OCI-LY3 (cell line): ENCODE measurements around the gene SLC13A1.

ENCODE experiments used
- H2AFZ ChIP-seq: fragments of 200-600, 300-600 bp; shearing (Covaris generic); 2 replicates; pipeline ENCODE4 v1.6.0; 2014; ENCODE audit warnings: antibody characterized with exemption, low read depth, low read length
- H3K27ac ChIP-seq: fragments of 200-600, 300-600 bp; sonication (generic); 2 replicates; pipeline ENCODE4 v1.5.1; 2014; ENCODE audit warnings: mild to moderate bottlenecking, low read length, moderate library complexity, mixed read lengths
- H3K27me3 ChIP-seq: fragments of 200-600, 300-600 bp; sonication (generic); 2 replicates; pipeline ENCODE4 v1.6.1; 2014; ENCODE audit warnings: low read depth, low read length, mixed read lengths
- H3K36me3 ChIP-seq: fragments of 200-600, 300-600 bp; sonication (generic); replicated peaks from 2 replicates; pipeline ENCODE3; 2014; ENCODE audit warnings: low read depth, low read length, mixed read lengths
- H3K4me1 ChIP-seq: fragments of 300-600, 200-600 bp; sonication (generic); 2 replicates; pipeline ENCODE4 v1.6.1; 2014; ENCODE audit warnings: low read length, mixed read lengths
- H3K4me2 ChIP-seq: fragments of 200-600, 300-600 bp; sonication (generic); 2 replicates; pipeline ENCODE4 v1.6.1; 2014; ENCODE audit warnings: low read length, mixed read lengths
- H3K4me3 ChIP-seq: fragments of 300-600, 200-600 bp; sonication (generic); 2 replicates; pipeline ENCODE4 v1.5.1; 2014; ENCODE audit warnings: antibody characterized with exemption, mild to moderate bottlenecking, low read length, moderate library complexity
- H3K79me2 ChIP-seq: fragments of 300-600, 200-600 bp; shearing (Covaris generic); 2 replicates; pipeline ENCODE4 v1.6.1; 2014; ENCODE audit warnings: mild to moderate bottlenecking, low read length, mixed read lengths
- H3K9ac ChIP-seq: fragments of 300-600, 200-600 bp; shearing (Covaris generic); 2 replicates; pipeline ENCODE4 v1.6.0; 2014; ENCODE audit warnings: mild to moderate bottlenecking, low read length, moderate library complexity
- H3K9me3 ChIP-seq: fragments of 200-600, 300-600 bp; shearing (Covaris generic); 2 replicates; pipeline ENCODE4 v1.6.1; 2014; ENCODE audit warnings: low read length, mixed read lengths; ENCODE audit not compliant: insufficient read depth
- H4K20me1 ChIP-seq: fragments of 200-600, 300-600 bp; sonication (generic); 2 replicates; pipeline ENCODE4 v1.6.1; 2016; ENCODE audit warnings: low read length, mixed read lengths; ENCODE audit not compliant: insufficient read depth
- EZH2phosphoT487 ChIP-seq: fragments of 200-600 bp; shearing (Covaris generic); IDR thresholded peaks from 2 replicates; pipeline ENCODE4 v1.6.1; 2018; ENCODE audit warnings: antibody characterized with exemption, mixed run types, low read depth
- TF ChIP-seq, protein P1 (sequence below): fragments of 200-600, 300-600 bp; sonication (generic); IDR thresholded peaks from 2 replicates; pipeline ENCODE4 v1.5.1; 2014; ENCODE audit warnings: antibody characterized with exemption, low read length, low read depth

The SLC13A1 gene

DNA sequence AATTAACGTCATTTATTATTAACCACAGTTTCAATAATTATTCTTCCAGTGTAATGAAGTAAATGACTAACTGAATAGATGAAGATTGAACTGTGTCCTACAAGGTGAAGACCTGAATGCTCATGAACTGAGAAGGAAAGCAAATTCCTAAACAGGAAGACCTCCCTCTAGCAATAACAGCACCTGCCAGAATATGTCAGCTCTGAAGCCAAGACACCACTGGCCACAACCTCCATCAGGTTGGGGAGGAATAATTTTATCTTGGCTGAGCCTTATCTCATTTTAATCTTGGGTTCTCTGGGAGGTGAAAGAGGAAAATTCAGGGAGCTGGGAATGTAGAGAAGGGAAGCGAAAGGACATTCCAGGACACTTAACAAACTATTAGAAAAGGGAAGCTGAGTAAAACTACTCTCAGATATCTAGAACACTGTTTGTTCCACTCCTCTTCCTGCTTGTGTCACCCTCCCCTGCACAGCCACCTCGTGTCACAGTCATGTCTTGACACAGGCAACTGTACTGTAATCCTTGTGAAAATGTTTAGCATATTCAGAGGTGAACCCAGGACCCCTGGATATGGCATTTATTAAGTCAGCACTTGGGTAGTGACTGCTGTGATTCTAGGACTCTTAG, 4.6 kb upstream of the SLC13A1 start:
- Histone ChIP-seq H3K4me2 (no peak overlapping the region), H3K4me1 (peaks cover 18% of the 10 kb centered on the region), H2AFZ (0 out of 2 replicates have a peak overlapping the region, but pooled peaks have one; percentile 56), H3K9ac (no peak overlapping the region), H3K9me3 (no peaks in the 10 kb centered on the region), H3K4me3 (no peak overlapping the region), H4K20me1 (no peaks in the 10 kb centered on the region), H3K27me3 (no peaks in the 10 kb centered on the region), H3K79me2 (no peaks in the 10 kb centered on the region), H3K36me3 (no peaks in the 10 kb centered on the region), H3K27ac (no peak overlapping the region)
- TF ChIP-seq, protein P1, sequence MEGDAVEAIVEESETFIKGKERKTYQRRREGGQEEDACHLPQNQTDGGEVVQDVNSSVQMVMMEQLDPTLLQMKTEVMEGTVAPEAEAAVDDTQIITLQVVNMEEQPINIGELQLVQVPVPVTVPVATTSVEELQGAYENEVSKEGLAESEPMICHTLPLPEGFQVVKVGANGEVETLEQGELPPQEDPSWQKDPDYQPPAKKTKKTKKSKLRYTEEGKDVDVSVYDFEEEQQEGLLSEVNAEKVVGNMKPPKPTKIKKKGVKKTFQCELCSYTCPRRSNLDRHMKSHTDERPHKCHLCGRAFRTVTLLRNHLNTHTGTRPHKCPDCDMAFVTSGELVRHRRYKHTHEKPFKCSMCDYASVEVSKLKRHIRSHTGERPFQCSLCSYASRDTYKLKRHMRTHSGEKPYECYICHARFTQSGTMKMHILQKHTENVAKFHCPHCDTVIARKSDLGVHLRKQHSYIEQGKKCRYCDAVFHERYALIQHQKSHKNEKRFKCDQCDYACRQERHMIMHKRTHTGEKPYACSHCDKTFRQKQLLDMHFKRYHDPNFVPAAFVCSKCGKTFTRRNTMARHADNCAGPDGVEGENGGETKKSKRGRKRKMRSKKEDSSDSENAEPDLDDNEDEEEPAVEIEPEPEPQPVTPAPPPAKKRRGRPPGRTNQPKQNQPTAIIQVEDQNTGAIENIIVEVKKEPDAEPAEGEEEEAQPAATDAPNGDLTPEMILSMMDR, result no peak
- no peak for TF ChIP-seq EZH2phosphoT487

DNA sequence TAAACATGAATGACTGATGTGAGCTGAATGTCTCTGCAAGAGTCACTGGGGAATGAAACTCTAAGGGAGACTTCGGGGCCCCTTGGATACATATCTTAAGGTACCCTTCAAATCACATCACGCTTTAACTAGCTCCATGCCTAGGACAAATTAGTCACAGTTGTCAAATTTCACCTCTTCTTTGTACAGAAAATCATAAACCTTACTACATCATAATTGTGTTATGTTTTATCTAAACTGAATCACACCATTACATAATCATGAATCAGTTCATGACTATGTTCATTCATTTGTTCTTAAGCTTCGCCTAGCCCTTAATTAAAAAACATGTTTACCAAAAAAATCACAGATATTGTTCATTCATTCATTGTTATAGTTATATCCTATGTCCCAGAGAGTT, 2.1 kb upstream of the SLC13A1 start:
- no peak overlapping the region for H3K4me2 ChIP-seq
- H2AFZ ChIP-seq, result no peak overlapping the region
- no peak overlapping the region for H3K9ac ChIP-seq
- H3K4me1 ChIP-seq, result peaks cover 30% of the 10 kb centered on the region
- no peaks in the 10 kb centered on the region for H3K36me3 ChIP-seq
- H3K79me2 ChIP-seq, result no peaks in the 10 kb centered on the region
- TF ChIP-seq, protein P1, result no peak
- no peak for TF ChIP-seq EZH2phosphoT487
- H3K27ac ChIP-seq, result no peak overlapping the region
- H3K9me3 ChIP-seq, result no peaks in the 10 kb centered on the region
- H3K27me3 ChIP-seq, result no peaks in the 10 kb centered on the region
- H4K20me1 ChIP-seq, result no peaks in the 10 kb centered on the region
- no peak overlapping the region for H3K4me3 ChIP-seq

DNA sequence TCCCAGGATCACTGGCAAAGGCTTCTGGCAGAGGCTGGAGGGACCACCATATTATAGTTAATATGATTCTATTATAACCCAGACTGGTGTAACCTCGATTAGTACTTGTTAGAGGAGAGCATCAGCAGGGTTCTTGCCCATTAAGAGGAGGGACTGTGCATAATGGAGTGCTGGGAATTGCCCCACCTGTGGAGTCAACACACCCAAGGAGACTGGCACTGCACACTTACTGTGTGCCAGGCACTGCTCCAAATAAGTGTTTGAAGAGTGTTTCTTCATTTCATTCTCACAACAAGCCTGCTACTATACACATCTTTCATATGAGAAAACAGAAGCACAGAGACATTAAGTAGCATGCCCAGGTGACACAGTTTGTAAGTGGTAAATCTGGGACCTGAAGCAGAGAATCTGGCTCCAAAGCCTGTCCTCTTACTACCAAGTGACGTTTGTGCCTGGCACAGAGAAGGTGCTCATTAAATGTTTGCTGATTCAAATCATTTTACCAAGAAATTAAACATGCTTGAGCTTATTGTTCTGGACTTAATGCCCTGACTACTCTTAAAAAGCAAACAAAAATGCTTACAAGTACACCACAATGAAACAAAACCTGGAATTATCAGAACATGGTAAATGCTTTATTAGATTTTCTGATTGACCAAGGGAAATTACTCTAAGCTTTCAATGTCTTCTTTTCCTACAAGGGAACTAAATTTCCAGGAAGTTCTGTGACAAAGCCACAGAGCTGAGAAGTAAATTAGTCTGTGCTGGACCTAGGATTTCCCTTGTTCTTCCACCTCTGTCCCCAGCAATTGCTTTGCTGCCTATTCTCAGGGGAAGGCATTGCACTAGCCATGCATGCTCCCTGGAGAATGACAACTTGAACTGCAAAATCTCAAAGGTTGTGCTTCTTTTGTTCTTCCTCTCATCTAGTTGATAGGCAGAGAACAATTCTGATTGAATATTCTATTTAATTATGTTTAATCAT, 809 bp downstream of the SLC13A1 start:
- H3K4me1 ChIP-seq, result peaks cover 44% of the 10 kb centered on the region
- H3K79me2 ChIP-seq, result no peaks in the 10 kb centered on the region
- H3K27me3 ChIP-seq, result no peaks in the 10 kb centered on the region
- H3K4me3 ChIP-seq, result no peak overlapping the region
- no peaks in the 10 kb centered on the region for H4K20me1 ChIP-seq
- no peak overlapping the region; the same call in 1 of the 2 replicates for H2AFZ ChIP-seq
- no peak overlapping the region for H3K9ac ChIP-seq
- H3K9me3 ChIP-seq, result no peaks in the 10 kb centered on the region
- no peak overlapping the region for H3K4me2 ChIP-seq
- H3K36me3 ChIP-seq, result no peaks in the 10 kb centered on the region
- no peak for TF ChIP-seq EZH2phosphoT487
- TF ChIP-seq, protein P1, result no peak
- no peak overlapping the region for H3K27ac ChIP-seq

DNA sequence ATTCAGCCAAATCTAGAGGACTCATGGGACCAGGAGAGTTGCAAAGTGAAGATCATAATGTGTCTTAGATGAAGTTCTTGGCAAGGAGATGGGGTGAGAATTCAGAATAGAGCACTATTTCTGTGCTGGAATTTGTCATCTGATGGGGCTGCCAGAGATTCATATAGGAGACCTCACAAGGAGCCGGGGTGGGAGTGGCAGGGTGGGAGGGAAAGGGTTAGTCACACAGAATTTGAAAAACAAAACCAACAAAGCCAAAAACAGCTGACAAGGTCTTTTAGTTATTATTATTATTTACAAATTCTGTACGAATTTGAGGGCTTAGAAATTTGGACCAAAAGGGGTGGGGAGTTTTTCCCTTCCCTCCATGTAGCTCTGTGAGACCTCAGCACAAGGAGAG, 1.7 kb downstream of the SLC13A1 start:
- no peak overlapping the region for H2AFZ ChIP-seq

More for the DNA sequence above, 1.7 kb downstream of the SLC13A1 start:
- no peaks in the 10 kb centered on the region for H3K9me3 ChIP-seq
- no peak overlapping the region for H3K27ac ChIP-seq
- H3K4me3 ChIP-seq, result no peak overlapping the region
- H3K79me2 ChIP-seq, result no peaks in the 10 kb centered on the region
- no peaks in the 10 kb centered on the region for H4K20me1 ChIP-seq
- no peaks in the 10 kb centered on the region for H3K36me3 ChIP-seq
- peaks cover 52% of the 10 kb centered on the region for H3K4me1 ChIP-seq
- no peak overlapping the region for H3K4me2 ChIP-seq
- TF ChIP-seq EZH2phosphoT487, result no peak
- TF ChIP-seq, protein P1, result no peak
- H3K27me3 ChIP-seq, result no peaks in the 10 kb centered on the region
- no peak overlapping the region for H3K9ac ChIP-seq
